ENCODE measurements around the gene SPATS2.

DNA sequence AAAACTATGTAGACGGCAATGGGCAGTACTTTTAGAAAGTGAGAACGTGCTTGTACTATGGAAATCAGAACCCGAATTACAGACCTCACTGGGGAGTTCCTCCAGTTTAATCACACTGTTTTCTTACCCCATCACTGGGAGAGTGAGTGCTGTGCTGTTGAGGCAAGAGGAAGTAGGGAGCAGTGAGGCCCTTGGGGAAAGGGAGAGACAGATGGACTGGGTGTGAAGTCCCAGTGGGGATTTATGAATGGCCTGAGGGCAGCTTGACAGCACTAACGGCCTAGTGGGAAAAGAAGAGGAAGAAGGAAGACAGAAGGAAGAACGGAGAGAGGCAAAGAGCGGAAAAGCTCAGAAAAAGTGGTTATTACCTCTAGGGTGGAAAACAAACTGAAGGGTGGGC, 195.0 kb downstream of the SPATS2 start:
- TF ChIP-seq SUZ12 (IDR thresholded peaks at IDR 0.05; ENCODE audit: extremely low read depth, insufficient read depth, insufficient read length) (no peak), YY1 (IDR thresholded peaks at IDR 0.05; ENCODE audit: insufficient read depth, insufficient read length) (no peak)
